Fibroblast of skin of left biceps (primary cell): ENCODE data around the gene ATOH1.
A peak's percentile ranks its signal among the peaks of the same experiment; 100 is the strongest.

Source experiments
- DNase-seq, 2 experiments: peaks; one replicate each; pipeline ENCODE4 v3.0.0-alpha.2; 2013; ENCODE audit warnings: low read depth in 2 of 2

ATOH1 gene, protein sequence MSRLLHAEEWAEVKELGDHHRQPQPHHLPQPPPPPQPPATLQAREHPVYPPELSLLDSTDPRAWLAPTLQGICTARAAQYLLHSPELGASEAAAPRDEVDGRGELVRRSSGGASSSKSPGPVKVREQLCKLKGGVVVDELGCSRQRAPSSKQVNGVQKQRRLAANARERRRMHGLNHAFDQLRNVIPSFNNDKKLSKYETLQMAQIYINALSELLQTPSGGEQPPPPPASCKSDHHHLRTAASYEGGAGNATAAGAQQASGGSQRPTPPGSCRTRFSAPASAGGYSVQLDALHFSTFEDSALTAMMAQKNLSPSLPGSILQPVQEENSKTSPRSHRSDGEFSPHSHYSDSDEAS

DNA sequence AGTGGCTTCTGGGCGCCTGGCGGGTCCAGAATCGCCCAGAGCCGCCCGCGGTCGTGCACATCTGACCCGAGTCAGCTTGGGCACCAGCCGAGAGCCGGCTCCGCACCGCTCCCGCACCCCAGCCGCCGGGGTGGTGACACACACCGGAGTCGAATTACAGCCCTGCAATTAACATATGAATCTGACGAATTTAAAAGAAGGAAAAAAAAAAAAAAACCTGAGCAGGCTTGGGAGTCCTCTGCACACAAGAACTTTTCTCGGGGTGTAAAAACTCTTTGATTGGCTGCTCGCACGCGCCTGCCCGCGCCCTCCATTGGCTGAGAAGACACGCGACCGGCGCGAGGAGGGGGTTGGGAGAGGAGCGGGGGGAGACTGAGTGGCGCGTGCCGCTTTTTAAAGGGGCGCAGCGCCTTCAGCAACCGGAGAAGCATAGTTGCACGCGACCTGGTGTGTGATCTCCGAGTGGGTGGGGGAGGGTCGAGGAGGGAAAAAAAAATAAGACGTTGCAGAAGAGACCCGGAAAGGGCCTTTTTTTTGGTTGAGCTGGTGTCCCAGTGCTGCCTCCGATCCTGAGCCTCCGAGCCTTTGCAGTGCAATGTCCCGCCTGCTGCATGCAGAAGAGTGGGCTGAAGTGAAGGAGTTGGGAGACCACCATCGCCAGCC lies at the start of gene ATOH1:
TSS of gene ATOH1 (plus strand) at position 422 of the 663 bp plus-strand sequence. CDS start at position 596, 174 bp downstream.
- no peak for DNase-seq

GRCh38 chr4:93779228-93779627 lies 49.3 kb upstream of the ATOH1 start:
- DNase-seq = no peak

GRCh38 chr4:93780080-93780479 lies 48.5 kb upstream of the ATOH1 start:
- DNase-seq = no peak

DNA sequence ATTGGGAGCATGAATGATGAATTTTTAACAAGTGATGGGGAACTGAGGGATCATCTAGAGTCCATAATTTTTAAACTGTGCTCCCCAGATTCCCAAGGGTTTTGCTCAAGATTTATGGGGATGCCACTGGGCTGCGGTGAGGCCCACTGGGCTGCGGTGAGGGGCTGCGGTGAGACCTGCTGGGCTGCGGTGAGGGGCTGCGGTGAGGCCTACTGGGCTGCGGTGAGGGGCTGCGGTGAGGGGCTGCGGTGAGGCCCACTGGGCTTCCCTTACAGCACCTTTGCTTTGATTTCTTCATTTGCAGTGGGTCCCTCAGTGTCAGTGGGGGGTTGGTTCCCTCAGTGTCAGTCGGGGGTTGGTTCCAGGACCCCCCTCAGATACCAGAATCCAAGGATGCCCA lies 47.4 kb upstream of the ATOH1 start:
- no peak for DNase-seq

GRCh38 chr4:93786149-93786548 lies 42.4 kb upstream of the ATOH1 start:
- no peak for DNase-seq

- no peak for DNase-seq
Measured at GRCh38 chr4:93788712-93789111, 39.8 kb upstream of the ATOH1 start.

- peak; percentile 6 to 8 for DNase-seq
Measured at GRCh38 chr4:93791570-93792195, 36.9 kb upstream of the ATOH1 start.

DNA sequence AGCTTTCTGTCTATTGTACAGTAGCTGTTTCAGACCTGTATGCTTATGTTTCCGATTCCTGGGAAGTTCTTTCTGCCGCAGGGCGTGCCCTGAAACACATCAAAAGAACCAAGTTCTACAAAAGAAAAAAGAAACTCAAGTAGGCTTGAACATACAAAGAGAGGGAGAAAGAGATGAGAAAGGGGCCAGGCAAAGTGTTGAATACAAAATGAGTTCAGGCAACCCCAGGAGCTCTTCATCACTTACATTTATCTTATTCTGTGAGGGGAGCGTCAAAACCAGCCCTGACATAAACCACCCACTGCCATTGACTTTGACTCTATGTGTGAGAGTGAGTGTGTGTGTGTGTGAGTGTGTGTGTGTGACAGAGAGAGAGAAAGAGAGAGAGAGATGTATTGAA lies 26.5 kb upstream of the ATOH1 start:
- no peak for DNase-seq

DNA sequence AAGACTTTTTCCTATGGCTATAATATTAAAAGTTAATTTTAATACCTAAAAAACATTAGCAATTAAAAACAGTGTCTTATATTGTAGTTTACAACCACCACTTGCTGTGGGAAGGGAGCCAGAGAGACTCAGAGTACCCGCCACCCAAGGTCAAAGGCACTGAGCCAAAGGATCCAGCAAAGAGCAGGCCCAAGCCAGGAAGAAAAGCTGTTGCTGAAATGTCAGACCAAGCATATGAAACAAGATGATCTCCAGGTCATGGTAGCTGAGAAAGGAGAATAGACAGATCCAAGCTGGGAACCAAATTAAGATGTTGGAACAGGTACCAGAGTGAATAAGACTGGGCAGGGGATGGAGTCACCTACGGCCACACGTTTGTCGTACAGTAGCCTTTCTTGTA lies 18.8 kb upstream of the ATOH1 start:
- DNase-seq = no peak

DNA sequence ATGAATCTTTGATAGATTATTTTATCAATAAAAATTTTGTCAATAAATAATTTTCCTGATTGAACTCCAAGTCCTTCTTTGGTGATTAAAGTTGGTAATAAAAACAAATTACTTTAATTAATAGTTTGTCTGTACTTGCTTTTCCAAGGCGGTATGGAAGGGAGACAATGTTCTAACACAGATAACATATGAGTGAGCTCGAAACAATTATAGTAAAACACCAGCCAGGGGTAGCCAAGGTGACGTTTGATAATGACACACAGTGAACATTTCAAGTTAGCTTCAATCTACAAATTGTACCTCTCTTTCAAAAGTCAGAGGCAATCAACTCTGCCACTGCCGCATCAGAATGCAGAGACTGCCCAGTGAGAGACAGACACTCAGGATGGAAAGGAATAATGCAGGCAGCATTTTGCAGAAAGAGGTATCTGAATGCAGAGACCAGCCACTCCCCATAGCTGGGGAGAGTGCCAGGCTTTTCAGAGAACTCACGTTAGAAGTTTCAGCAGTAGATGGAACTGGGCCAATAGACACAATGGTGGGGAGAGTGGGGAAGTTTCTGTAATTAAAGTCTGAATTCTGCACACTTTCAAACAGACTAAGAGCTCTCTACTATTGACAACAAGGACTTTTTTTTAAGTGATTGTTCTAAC lies 18.1 kb upstream of the ATOH1 start:
- no peak for DNase-seq

- no peak for DNase-seq
Measured at GRCh38 chr4:93813092-93813491, 15.5 kb upstream of the ATOH1 start.

DNA sequence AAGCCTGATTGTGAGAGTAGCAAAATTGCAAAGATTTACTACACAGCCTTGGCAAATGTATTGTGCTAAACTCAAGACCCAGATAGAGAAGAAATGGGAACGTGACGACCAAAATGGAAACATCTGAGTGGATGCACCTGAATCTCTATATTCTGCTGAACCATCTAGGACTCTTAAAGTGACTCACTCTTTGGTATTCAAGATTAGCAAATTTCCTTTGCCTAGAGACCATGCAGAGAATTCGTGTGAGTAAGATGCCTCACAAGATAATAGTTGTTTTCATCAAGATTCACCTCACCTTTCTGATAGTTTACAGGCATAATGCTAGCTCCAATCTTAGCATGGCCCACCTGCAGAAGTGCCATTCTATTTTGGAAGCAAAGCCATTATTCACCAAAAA lies 14.4 kb upstream of the ATOH1 start:
- DNase-seq = no peak

DNA sequence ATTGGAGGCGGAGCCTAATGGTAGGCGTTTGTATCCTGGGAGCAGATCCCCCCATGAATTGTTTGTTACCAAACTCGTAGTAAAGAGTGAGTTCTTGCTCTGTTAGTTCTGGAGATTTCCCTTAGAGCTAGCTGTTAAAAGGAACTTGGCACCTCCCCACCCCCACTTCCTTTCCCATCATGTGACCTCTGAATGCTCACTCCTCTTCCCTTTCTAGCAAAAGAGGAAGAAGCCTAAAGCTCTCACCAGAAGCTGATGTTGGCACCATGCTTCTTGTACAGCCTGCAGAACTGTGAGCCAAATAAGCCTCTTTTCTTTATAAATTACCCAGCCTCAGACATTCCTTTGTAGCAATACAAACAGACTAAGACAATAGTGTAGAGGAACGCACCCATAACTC lies 13.8 kb upstream of the ATOH1 start:
- no peak for DNase-seq

GRCh38 chr4:93825551-93826216 lies 2.9 kb upstream of the ATOH1 start:
- DNase-seq = no peak

- DNase-seq = no peak
Measured at GRCh38 chr4:93827272-93827947, 1.1 kb upstream of the ATOH1 start.

GRCh38 chr4:93828995-93829819 lies 654 bp downstream of the ATOH1 start:
- no peak for DNase-seq

- DNase-seq = no peak
Measured at GRCh38 chr4:93829820-93830687, 1.5 kb downstream of the ATOH1 start.

GRCh38 chr4:93831716-93832496 lies 3.4 kb downstream of the ATOH1 start:
- DNase-seq = no peak
